Natural killer cell (primary cell): Measurements from ENCODE around the gene GYG2. TPM values are rescaled to one million over a fixed set of nuclear protein-coding genes. Genes with fewer than 3 reads are reported as not detected.

Experiments
- ATAC-seq, 3 donors: fragments of 150-1000 bp in 2 of 3; fragments of 200-7000 bp in 1 of 3; cut with Tn5 transposase; 1 replicate in 1 of 3; 2 replicates in 2 of 3; pipeline ENCODE4 v1.10.0; 2021; ENCODE audit warnings: mild to moderate bottlenecking in 2 of 3, moderate library complexity in 2 of 3
- DNase-seq, 2 donors: peaks; one replicate each; pipeline versions ENCODE4 v3.0.0 to v3.0.0-alpha.2; 2013 to 2021; ENCODE audit warnings: mixed read lengths in 1 of 2
- H3K27ac ChIP-seq: one replicate; pipeline ENCODE4 v1.5.1; 2013; ENCODE audit warnings: mild to moderate bottlenecking, low read length
- H3K27me3 ChIP-seq: one replicate; pipeline ENCODE4 v1.6.1; 2013; ENCODE audit warnings: low read length; ENCODE audit not compliant: control insufficient read depth, insufficient read depth
- H3K36me3 ChIP-seq: one replicate; pipeline ENCODE4 v1.6.1; 2013; ENCODE audit warnings: low read length; ENCODE audit not compliant: control insufficient read depth, insufficient read depth
- H3K4me1 ChIP-seq: one replicate; pipeline ENCODE4 v1.6.1; 2013; ENCODE audit warnings: low read length; ENCODE audit not compliant: control insufficient read depth, insufficient read depth
- H3K4me3 ChIP-seq: one replicate; pipeline ENCODE4 v1.5.1; 2013; ENCODE audit warnings: low read length
- H3K9me3 ChIP-seq: one replicate; pipeline ENCODE4 v1.6.1; 2013; ENCODE audit warnings: low read length; ENCODE audit not compliant: control insufficient read depth, insufficient read depth
- H3K27ac Mint-ChIP-seq, 2 donors: one replicate each; pipeline ENCODE4 v1.8.0; 2022; ENCODE audit warnings: mild to moderate bottlenecking in 2 of 2, mixed read lengths in 2 of 2, moderate library complexity in 1 of 2
- H3K27me3 Mint-ChIP-seq, 2 donors: one replicate each; pipeline ENCODE4 v1.8.0; 2022; ENCODE audit warnings: low read depth in 2 of 2, mixed read lengths in 2 of 2
- H3K36me3 Mint-ChIP-seq: one replicate; pipeline ENCODE4 v1.8.0; 2022; ENCODE audit warnings: mixed read lengths
- H3K4me1 Mint-ChIP-seq, 2 donors: one replicate each; pipeline ENCODE4 v1.8.0; 2022; ENCODE audit warnings: mixed read lengths in 2 of 2
- H3K4me3 Mint-ChIP-seq: one replicate; pipeline ENCODE4 v1.8.0; 2022; ENCODE audit warnings: mild to moderate bottlenecking, moderate library complexity, mixed read lengths
- H3K9me3 Mint-ChIP-seq, 2 donors: one replicate each; pipeline ENCODE4 v1.8.0; 2022; ENCODE audit warnings: mixed read lengths in 2 of 2
- WGBS: methylation state at CpG from one replicate; pipeline ENCODE4 v1.1.7; 2013; ENCODE audit warnings: missing lambda C conversion rate; ENCODE audit not compliant: insufficient coverage; 5-methylcytosine and 5-hydroxymethylcytosine counted together
- intact Hi-C: fragments of 100-400 bp; cut with micrococcal nuclease; formaldehyde crosslinking; loops from one replicate; pipeline ENCODE4 v1.14.2; 2022
- total RNA-seq, 4 donors: library from RNA; stranded (reverse); fragments of 120-200 nt in 1 of 4; gene quantifications; one replicate each; pipeline versions ENCODE4 v1.2.3 to v1.2.4, GENCODE V29; 2013 to 2022
- TF ChIP-seq, protein P1 (sequence below): fragments of 200-600 bp; IDR thresholded peaks from one replicate; pipeline ENCODE4 v1.8.0; 2022; ENCODE audit warnings: antibody characterized with exemption

The GYG2 gene
- total RNA-seq, 3 donors from 2014 or later (not counting 1 experiment from before 2014, with no cell fraction given) = not detected

GRCh38 chrX:2931155-2931554, 102.4 kb downstream of the GYG2 start:
- 100% methylated on average over 1 of the region's 2 CpGs for WGBS

GRCh38 chrX:2931612-2932011, 102.9 kb downstream of the GYG2 start:
- H3K36me3 Mint-ChIP-seq = no peaks in the 10 kb centered on the region
- TF ChIP-seq, protein P1, sequence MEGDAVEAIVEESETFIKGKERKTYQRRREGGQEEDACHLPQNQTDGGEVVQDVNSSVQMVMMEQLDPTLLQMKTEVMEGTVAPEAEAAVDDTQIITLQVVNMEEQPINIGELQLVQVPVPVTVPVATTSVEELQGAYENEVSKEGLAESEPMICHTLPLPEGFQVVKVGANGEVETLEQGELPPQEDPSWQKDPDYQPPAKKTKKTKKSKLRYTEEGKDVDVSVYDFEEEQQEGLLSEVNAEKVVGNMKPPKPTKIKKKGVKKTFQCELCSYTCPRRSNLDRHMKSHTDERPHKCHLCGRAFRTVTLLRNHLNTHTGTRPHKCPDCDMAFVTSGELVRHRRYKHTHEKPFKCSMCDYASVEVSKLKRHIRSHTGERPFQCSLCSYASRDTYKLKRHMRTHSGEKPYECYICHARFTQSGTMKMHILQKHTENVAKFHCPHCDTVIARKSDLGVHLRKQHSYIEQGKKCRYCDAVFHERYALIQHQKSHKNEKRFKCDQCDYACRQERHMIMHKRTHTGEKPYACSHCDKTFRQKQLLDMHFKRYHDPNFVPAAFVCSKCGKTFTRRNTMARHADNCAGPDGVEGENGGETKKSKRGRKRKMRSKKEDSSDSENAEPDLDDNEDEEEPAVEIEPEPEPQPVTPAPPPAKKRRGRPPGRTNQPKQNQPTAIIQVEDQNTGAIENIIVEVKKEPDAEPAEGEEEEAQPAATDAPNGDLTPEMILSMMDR = no peak

More at GRCh38 chrX:2931155-2931554, 102.4 kb downstream of the GYG2 start:
- no peak overlapping the region for H3K4me3 Mint-ChIP-seq
- TF ChIP-seq, protein P1 = no peak
- DNase-seq (no peak), ATAC-seq (no peak)
- H3K4me3 ChIP-seq = no peak overlapping the region
- no peak overlapping the region for H3K27ac ChIP-seq
- no peaks in the 10 kb centered on the region for H3K9me3 ChIP-seq
- no peak overlapping the region for H3K27ac Mint-ChIP-seq
- H3K9me3 Mint-ChIP-seq = no peaks in the 10 kb centered on the region
- H3K36me3 Mint-ChIP-seq = no peaks in the 10 kb centered on the region
- H3K4me1 Mint-ChIP-seq = peaks cover 6 to 11% of the 10 kb centered on the region in 2 donors
- H3K36me3 ChIP-seq = no peaks in the 10 kb centered on the region
- intact Hi-C loops = no loop called here
- no peaks in the 10 kb centered on the region for H3K27me3 ChIP-seq
- peaks cover 6% of the 10 kb centered on the region for H3K4me1 ChIP-seq
- H3K27me3 Mint-ChIP-seq = peaks cover 0 to 9% of the 10 kb centered on the region in 2 donors

More at GRCh38 chrX:2931612-2932011, 102.9 kb downstream of the GYG2 start:
- peaks cover 0 to 14% of the 10 kb centered on the region in 2 donors for H3K27me3 Mint-ChIP-seq
- H3K9me3 Mint-ChIP-seq = no peaks in the 10 kb centered on the region
- DNase-seq = no peak
- peaks cover 6 to 11% of the 10 kb centered on the region in 2 donors for H3K4me1 Mint-ChIP-seq
- no peak overlapping the region for H3K4me3 Mint-ChIP-seq
- no peak for ATAC-seq
- Histone ChIP-seq H3K9me3 (no peaks in the 10 kb centered on the region), H3K36me3 (no peaks in the 10 kb centered on the region), H3K4me3 (no peak overlapping the region), H3K27me3 (no peaks in the 10 kb centered on the region), H3K27ac (no peak overlapping the region), H3K4me1 (peaks cover 6% of the 10 kb centered on the region)
- intact Hi-C loops = no loop called here
- no peak overlapping the region for H3K27ac Mint-ChIP-seq
- WGBS = 100% methylated on average over 4 of the region's 4 CpGs

Other genes with a start within 250 kb of the GYG2 start
- gene CD99, start 137.6 kb upstream of the GYG2 start, total RNA-seq = 100 to 1,000 TPM; 312 to 340 (median 333) TPM
- under 1 TPM in 1 of 3 donors, not detected in 2; 0.85 TPM for gene XG, start 76.9 kb upstream of the GYG2 start, total RNA-seq
- 10 to 100 TPM in 2 of 3 donors, 1 to 10 TPM in 1; 9.7 to 21.6 (median 13.6) TPM for gene ARSD, start 100.4 kb downstream of the GYG2 start, total RNA-seq
- not detected for gene ARSH, start 177.6 kb downstream of the GYG2 start, total RNA-seq
- gene ARSF, start 212.5 kb downstream of the GYG2 start, total RNA-seq = not detected